ENCODE measurements around the gene GRK5. TPM values are rescaled to one million over a fixed set of nuclear protein-coding genes. Genes with fewer than 3 reads are reported as not detected.

GRK5 gene
- total RNA-seq, 1 donor from 2014 or later = 4.3 TPM

DNA sequence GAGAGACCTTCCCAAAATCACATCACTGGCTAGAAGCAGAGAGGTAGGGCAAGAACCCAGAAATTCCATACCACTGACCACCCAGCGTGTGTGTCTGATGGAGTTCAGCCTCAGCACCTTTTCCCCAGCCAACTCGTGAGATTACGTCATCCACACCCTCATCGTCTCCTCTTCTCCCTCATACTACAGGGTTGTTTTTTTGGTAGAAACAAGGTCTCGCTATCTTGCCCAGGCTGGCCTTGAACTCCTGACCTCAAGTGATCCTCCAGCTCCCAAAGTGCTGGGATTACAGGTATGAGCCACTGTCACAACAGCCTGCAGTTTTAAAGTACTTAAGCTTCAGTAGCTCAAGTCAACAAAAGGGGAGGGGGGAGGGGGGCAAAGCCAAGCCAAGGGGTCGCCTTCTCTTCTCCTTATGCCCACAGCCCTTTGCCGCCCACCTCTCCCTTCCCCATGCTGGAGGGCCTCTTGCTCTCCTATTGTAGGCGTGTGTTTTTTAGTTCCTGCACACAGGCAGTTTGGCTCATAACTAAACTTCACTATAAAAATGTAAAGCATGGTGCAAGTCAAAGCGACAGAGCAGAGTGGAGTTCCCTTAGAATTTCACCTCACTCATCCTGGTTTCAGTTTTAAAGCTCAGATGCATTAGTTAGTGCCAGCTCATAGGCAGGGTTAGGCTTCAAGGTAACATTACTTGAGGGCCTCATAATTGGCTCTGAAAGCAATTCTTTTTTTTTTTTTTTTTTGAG is 23.5 kb upstream of the GRK5 start:
- Histone ChIP-seq H3K36me3 (no peaks in the 10 kb centered on the region), H4K20me1 (ENCODE audit: low read depth) (no peaks in the 10 kb centered on the region), H3K4me3 (no peak overlapping the region), H3K4me2 (no peak overlapping the region), H3K27ac (no peak overlapping the region), H3K9me3 (ENCODE audit: low read depth) (no peaks in the 10 kb centered on the region), H3K27me3 (no peaks in the 10 kb centered on the region), H2AFZ (replicated peaks) (no peak overlapping the region), H3K9ac (no peak overlapping the region), H3K79me2 (ENCODE audit: low read depth) (no peaks in the 10 kb centered on the region), H3K4me1 (peaks cover 3% of the 10 kb centered on the region), H3F3A (ENCODE audit: low read depth) (peaks cover 4% of the 10 kb centered on the region)
- peaks cover 7% of the 10 kb centered on the region for H3K4me1 Mint-ChIP-seq
- no peak overlapping the region for H3K4me3 Mint-ChIP-seq
- H3K9me3 Mint-ChIP-seq = peaks cover 13% of the 10 kb centered on the region
- peaks cover 2% of the 10 kb centered on the region for H3K36me3 Mint-ChIP-seq
- TF ChIP-seq EZH2 (IDR thresholded peaks at IDR 0.05) (no peak), EZH2phosphoT487 (IDR thresholded peaks at IDR 0.05) (no peak), CTCF (IDR thresholded peaks at IDR 0.05) (no peak)
- DNase-seq (ENCODE audit: low spot score) = no peak
- no peak overlapping the region for H3K27ac Mint-ChIP-seq
- peaks cover 9% of the 10 kb centered on the region for H3K27me3 Mint-ChIP-seq (ENCODE audit: insufficient read depth, low read depth)

GRCh38 chr10:119189811-119190282 is 17.5 kb upstream of the GRK5 start:
- H3K4me1 Mint-ChIP-seq = peaks cover 6% of the 10 kb centered on the region
- DNase-seq (ENCODE audit: low spot score) = no peak
- Histone ChIP-seq H4K20me1 (ENCODE audit: low read depth) (no peaks in the 10 kb centered on the region), H3K36me3 (no peaks in the 10 kb centered on the region), H3K9me3 (ENCODE audit: low read depth) (no peaks in the 10 kb centered on the region), H3K79me2 (ENCODE audit: low read depth) (no peaks in the 10 kb centered on the region), H3K27ac (no peak overlapping the region), H3K27me3 (no peaks in the 10 kb centered on the region), H3K9ac (no peak overlapping the region), H3F3A (ENCODE audit: low read depth) (no peaks in the 10 kb centered on the region), H3K4me1 (no peaks in the 10 kb centered on the region), H2AFZ (replicated peaks) (no peak overlapping the region), H3K4me3 (no peak overlapping the region), H3K4me2 (no peak overlapping the region)
- TF ChIP-seq CTCF (IDR thresholded peaks at IDR 0.05) (no peak), EZH2phosphoT487 (IDR thresholded peaks at IDR 0.05) (no peak), EZH2 (IDR thresholded peaks at IDR 0.05) (no peak)
- no peaks in the 10 kb centered on the region for H3K36me3 Mint-ChIP-seq
- H3K9me3 Mint-ChIP-seq = no peaks in the 10 kb centered on the region
- H3K27ac Mint-ChIP-seq = peak overlapping the region; percentile 70
- peaks cover 6% of the 10 kb centered on the region for H3K27me3 Mint-ChIP-seq (ENCODE audit: insufficient read depth, low read depth)
- no peak overlapping the region for H3K4me3 Mint-ChIP-seq

GRCh38 chr10:119190353-119190752 is 17.0 kb upstream of the GRK5 start:
- no peak overlapping the region for H3K4me3 ChIP-seq
- H3K9ac ChIP-seq = no peak overlapping the region

More at GRCh38 chr10:119190353-119190752, 17.0 kb upstream of the GRK5 start:
- Mint-ChIP-seq H3K9me3 (no peaks in the 10 kb centered on the region), H3K27me3 (ENCODE audit: insufficient read depth, low read depth) (peaks cover 6% of the 10 kb centered on the region), H3K4me1 (peaks cover 6% of the 10 kb centered on the region), H3K27ac (no peak overlapping the region), H3K36me3 (no peaks in the 10 kb centered on the region), H3K4me3 (no peak overlapping the region)
- H3K27me3 ChIP-seq = no peaks in the 10 kb centered on the region
- H3K79me2 ChIP-seq (ENCODE audit: low read depth) = no peaks in the 10 kb centered on the region
- no peak overlapping the region for H3K4me2 ChIP-seq
- H3K27ac ChIP-seq = no peak overlapping the region
- no peaks in the 10 kb centered on the region for H3K36me3 ChIP-seq
- H2AFZ ChIP-seq (replicated peaks) = no peak overlapping the region
- H4K20me1 ChIP-seq (ENCODE audit: low read depth) = no peaks in the 10 kb centered on the region
- no peaks in the 10 kb centered on the region for H3K4me1 ChIP-seq
- TF ChIP-seq EZH2phosphoT487 (IDR thresholded peaks at IDR 0.05) (no peak), CTCF (IDR thresholded peaks at IDR 0.05) (no peak), EZH2 (IDR thresholded peaks at IDR 0.05) (no peak)
- H3F3A ChIP-seq (ENCODE audit: low read depth) = no peaks in the 10 kb centered on the region
- H3K9me3 ChIP-seq (ENCODE audit: low read depth) = no peaks in the 10 kb centered on the region
- peak; percentile 48 for DNase-seq (ENCODE audit: low spot score)
